Thyroid gland (tissue), 4 donors: Measurements from ENCODE around the gene TIGD7.

ENCODE experiments used
- POLR2A ChIP-seq, 2 donors: fragments of 450-650 bp; IDR thresholded peaks; one replicate each; pipeline ENCODE4 v1.6.1; 2017; ENCODE audit warnings: antibody characterized with exemption in 2 of 2, mild to moderate bottlenecking in 2 of 2, moderate library complexity in 1 of 2
- TF ChIP-seq, protein P1 (sequence below), 6 experiments: fragments of 200-600 bp in 3 of 6; fragments of 450-650 bp in 3 of 6; sonication (generic) in 3 of 6; IDR thresholded peaks; one replicate each; pipeline ENCODE4 v1.5.1; 2016 to 2019; ENCODE audit warnings: antibody characterized with exemption in 6 of 6, mild to moderate bottlenecking in 2 of 6, inconsistent platforms in 1 of 6, moderate library complexity in 1 of 6

DNA sequence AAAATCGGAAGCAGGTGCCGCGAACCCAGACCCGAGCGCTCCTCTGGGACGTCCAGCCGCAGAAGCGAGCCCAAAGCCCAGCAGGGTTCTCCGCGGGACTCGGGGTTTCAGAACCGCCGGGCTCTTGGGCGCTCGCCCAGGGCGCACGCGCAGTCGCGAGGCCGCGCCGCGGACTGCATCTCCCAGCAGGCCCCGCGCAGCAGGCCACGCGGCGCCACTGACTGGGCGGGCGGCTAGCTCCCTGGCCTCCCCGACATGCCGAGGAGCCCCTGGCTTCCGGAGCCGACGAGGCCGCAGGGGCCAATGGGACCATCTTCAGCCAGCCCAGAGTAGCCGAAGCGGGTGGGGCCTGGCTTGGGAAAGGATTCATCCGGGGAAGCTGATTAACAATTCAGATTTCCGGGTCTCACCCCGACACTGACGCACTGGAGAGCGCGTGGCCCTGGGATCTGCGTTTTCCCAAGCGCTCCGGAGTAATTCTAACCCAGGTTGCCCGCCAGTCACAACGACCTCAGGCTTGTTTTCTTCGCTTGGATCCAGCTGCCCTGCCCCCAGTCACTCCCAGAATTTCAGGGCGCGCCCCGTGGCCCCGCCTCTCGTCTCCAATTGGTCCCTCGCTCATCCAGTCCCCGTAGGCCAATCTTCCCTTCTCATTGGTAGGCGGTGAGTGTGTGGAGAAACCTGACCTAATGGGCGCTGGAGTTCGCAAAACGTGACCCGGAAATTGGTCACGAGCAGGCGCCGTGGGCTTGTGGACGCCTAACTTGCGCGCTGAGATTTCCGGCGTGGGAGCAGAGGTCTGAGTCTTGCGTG is 22.3 kb downstream of the TIGD7 start, which contains the start of gene ZNF263:
- TF ChIP-seq, protein P1, sequence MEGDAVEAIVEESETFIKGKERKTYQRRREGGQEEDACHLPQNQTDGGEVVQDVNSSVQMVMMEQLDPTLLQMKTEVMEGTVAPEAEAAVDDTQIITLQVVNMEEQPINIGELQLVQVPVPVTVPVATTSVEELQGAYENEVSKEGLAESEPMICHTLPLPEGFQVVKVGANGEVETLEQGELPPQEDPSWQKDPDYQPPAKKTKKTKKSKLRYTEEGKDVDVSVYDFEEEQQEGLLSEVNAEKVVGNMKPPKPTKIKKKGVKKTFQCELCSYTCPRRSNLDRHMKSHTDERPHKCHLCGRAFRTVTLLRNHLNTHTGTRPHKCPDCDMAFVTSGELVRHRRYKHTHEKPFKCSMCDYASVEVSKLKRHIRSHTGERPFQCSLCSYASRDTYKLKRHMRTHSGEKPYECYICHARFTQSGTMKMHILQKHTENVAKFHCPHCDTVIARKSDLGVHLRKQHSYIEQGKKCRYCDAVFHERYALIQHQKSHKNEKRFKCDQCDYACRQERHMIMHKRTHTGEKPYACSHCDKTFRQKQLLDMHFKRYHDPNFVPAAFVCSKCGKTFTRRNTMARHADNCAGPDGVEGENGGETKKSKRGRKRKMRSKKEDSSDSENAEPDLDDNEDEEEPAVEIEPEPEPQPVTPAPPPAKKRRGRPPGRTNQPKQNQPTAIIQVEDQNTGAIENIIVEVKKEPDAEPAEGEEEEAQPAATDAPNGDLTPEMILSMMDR (IDR thresholded peaks at IDR 0.05) = peak in 1 of 6 experiments; percentile 5
- TF ChIP-seq POLR2A (IDR thresholded peaks at IDR 0.05) = peak; percentile 36 to 63
